NB4 (cell line): ENCODE results near the gene EME1.

Source experiments
- POLR2A ChIP-seq: IDR thresholded peaks from 2 replicates; pipeline ENCODE4 v1.6.1; 2011; ENCODE audit warnings: mild to moderate bottlenecking; ENCODE audit not compliant: insufficient read length; ENCODE audit errors: extremely low read depth
- TF ChIP-seq, protein P1 (sequence below): IDR thresholded peaks from one replicate; pipeline ENCODE4 v1.5.1; 2012; ENCODE audit warnings: low read depth, low read length

DNA sequence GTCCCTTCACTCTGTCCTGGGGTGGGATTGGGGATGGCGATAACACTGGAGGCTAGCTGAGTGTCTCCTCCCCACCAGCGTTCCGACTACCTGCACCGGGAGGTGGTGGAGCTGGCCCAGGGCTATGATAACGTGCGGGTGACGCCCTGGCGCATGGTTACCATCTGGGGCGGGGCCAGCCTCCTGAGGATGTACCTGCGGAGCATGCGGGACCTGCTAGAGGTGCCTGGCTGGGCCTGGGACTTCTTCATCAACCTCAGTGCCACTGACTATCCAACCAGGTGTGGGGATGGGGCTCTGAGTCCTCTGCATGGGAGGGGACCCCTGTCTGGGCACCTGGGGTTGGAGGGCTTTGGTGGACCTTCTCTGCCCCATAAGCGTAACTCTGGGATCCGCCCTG is 18.3 kb upstream of the EME1 start:
- TF ChIP-seq, protein P1, sequence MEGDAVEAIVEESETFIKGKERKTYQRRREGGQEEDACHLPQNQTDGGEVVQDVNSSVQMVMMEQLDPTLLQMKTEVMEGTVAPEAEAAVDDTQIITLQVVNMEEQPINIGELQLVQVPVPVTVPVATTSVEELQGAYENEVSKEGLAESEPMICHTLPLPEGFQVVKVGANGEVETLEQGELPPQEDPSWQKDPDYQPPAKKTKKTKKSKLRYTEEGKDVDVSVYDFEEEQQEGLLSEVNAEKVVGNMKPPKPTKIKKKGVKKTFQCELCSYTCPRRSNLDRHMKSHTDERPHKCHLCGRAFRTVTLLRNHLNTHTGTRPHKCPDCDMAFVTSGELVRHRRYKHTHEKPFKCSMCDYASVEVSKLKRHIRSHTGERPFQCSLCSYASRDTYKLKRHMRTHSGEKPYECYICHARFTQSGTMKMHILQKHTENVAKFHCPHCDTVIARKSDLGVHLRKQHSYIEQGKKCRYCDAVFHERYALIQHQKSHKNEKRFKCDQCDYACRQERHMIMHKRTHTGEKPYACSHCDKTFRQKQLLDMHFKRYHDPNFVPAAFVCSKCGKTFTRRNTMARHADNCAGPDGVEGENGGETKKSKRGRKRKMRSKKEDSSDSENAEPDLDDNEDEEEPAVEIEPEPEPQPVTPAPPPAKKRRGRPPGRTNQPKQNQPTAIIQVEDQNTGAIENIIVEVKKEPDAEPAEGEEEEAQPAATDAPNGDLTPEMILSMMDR, result no peak
- no peak for TF ChIP-seq POLR2A
